ELR (cell line): ENCODE data around the gene SYNGR3.
A peak's percentile ranks its signal among the peaks of the same experiment; 100 is the strongest.

ENCODE experiments used
- DNase-seq: peaks from one replicate; pipeline ENCODE4 v3.0.0-alpha.2; 2015; ENCODE audit warnings: low read depth

SYNGR3 gene

GRCh38 chr16:2029350-2029749 lies 39.6 kb downstream of the SYNGR3 start:
- no peak for DNase-seq

GRCh38 chr16:2030036-2030435 lies 40.3 kb downstream of the SYNGR3 start:
- no peak for DNase-seq

- DNase-seq, result no peak
These were observed 41.4 kb downstream of the SYNGR3 start for GRCh38 chr16:2031081-2031577.

GRCh38 chr16:2032285-2033056 lies 42.7 kb downstream of the SYNGR3 start:
- peak; percentile 43 for DNase-seq

- DNase-seq, result peak; percentile 80
These were observed 43.5 kb downstream of the SYNGR3 start for GRCh38 chr16:2033057-2033908.

- peak; percentile 32 for DNase-seq
These were observed 44.3 kb downstream of the SYNGR3 start for GRCh38 chr16:2033909-2034695.

GRCh38 chr16:2034696-2035430 lies 45.1 kb downstream of the SYNGR3 start:
- no peak for DNase-seq

- peak; percentile 81 for DNase-seq
These were observed 45.8 kb downstream of the SYNGR3 start for GRCh38 chr16:2035431-2036199.

GRCh38 chr16:2036200-2036966 lies 46.6 kb downstream of the SYNGR3 start:
- no peak for DNase-seq

- DNase-seq, result no peak
These were observed 47.3 kb downstream of the SYNGR3 start for GRCh38 chr16:2037115-2037514.

GRCh38 chr16:2037647-2038381 lies 48.0 kb downstream of the SYNGR3 start:
- DNase-seq, result no peak

GRCh38 chr16:2038382-2039231 lies 48.8 kb downstream of the SYNGR3 start:
- DNase-seq, result no peak

GRCh38 chr16:2039274-2040031 lies 49.7 kb downstream of the SYNGR3 start:
- no peak for DNase-seq

GRCh38 chr16:2040041-2040786 lies 50.4 kb downstream of the SYNGR3 start:
- DNase-seq, result peak; percentile 36

- DNase-seq, result peak; percentile 80
These were observed 51.2 kb downstream of the SYNGR3 start for GRCh38 chr16:2040787-2041522.
